HG03280 (cell line): ENCODE data around the gene HCRTR1.
A peak's percentile ranks its signal among the peaks of the same experiment; 100 is the strongest.

Source experiments
- ATAC-seq: cut with Tn5 transposase; IDR thresholded peaks from one replicate; pipeline ENCODE4 v1.9.1; 2021; ENCODE audit warnings: mild to moderate bottlenecking, moderate library complexity; ENCODE audit not compliant: unreplicated experiment

The HCRTR1 gene

GRCh38 chr1:31596737-31597097 is 20.8 kb upstream of the HCRTR1 start:
- ATAC-seq: no peak

GRCh38 chr1:31598980-31599379 is 18.5 kb upstream of the HCRTR1 start:
- ATAC-seq: no peak

GRCh38 chr1:31600641-31601040 is 16.8 kb upstream of the HCRTR1 start:
- ATAC-seq: no peak

- no peak for ATAC-seq
These were observed 15.4 kb upstream of the HCRTR1 start for GRCh38 chr1:31602081-31602480.

GRCh38 chr1:31605908-31606427 is 11.5 kb upstream of the HCRTR1 start:
- peak; percentile 89 for ATAC-seq

GRCh38 chr1:31607360-31607759 is 10.1 kb upstream of the HCRTR1 start:
- ATAC-seq: no peak

GRCh38 chr1:31609514-31610118 is 7.9 kb upstream of the HCRTR1 start:
- ATAC-seq: no peak

GRCh38 chr1:31614414-31615005 is 3.0 kb upstream of the HCRTR1 start:
- ATAC-seq: no peak

GRCh38 chr1:31615414-31615813 is 2.1 kb upstream of the HCRTR1 start:
- ATAC-seq: no peak

- ATAC-seq: no peak
These were observed 1.6 kb upstream of the HCRTR1 start for GRCh38 chr1:31615939-31616338.

- ATAC-seq: no peak
These were observed 642 bp downstream of the HCRTR1 start for GRCh38 chr1:31617916-31618746.

- ATAC-seq: no peak
These were observed 1.7 kb downstream of the HCRTR1 start for GRCh38 chr1:31618916-31619846.

- no peak for ATAC-seq
These were observed 3.4 kb downstream of the HCRTR1 start for GRCh38 chr1:31620631-31621497.

- ATAC-seq: no peak
These were observed 4.0 kb downstream of the HCRTR1 start for GRCh38 chr1:31621498-31621820.

GRCh38 chr1:31621847-31622730 is 4.6 kb downstream of the HCRTR1 start:
- ATAC-seq: no peak

- no peak for ATAC-seq
These were observed 5.9 kb downstream of the HCRTR1 start for GRCh38 chr1:31623365-31623764.

- no peak for ATAC-seq
These were observed 6.8 kb downstream of the HCRTR1 start for GRCh38 chr1:31624309-31624708.

- no peak for ATAC-seq
These were observed 7.4 kb downstream of the HCRTR1 start for GRCh38 chr1:31624731-31625514.
